Urinary bladder (tissue), 4 donors: ENCODE results near the gene PRKD2. TPM values are rescaled to one million over a fixed set of nuclear protein-coding genes. Genes with fewer than 3 reads are reported as not detected.
"Not testable (repeated sequence)": the region's sequence is repeated elsewhere in the genome, so short reads cannot be mapped to it uniquely, and the experiment has no call there.

Experiments used
- DNase-seq: peaks from one replicate; pipeline ENCODE4 v3.0.0-alpha.2; 2015; ENCODE audit errors: extremely low spot score
- H3K27ac ChIP-seq: one replicate; pipeline ENCODE4 v1.5.1; 2013; ENCODE audit warnings: low read depth, mild to moderate bottlenecking, moderate library complexity
- H3K36me3 ChIP-seq: one replicate; pipeline ENCODE4 v1.6.1; 2013; ENCODE audit warnings: mild to moderate bottlenecking, moderate library complexity; ENCODE audit not compliant: insufficient read depth
- H3K4me1 ChIP-seq: one replicate; pipeline ENCODE4 v1.6.1; 2013; ENCODE audit warnings: mild to moderate bottlenecking, moderate library complexity; ENCODE audit not compliant: insufficient read depth
- H3K4me3 ChIP-seq: one replicate; pipeline ENCODE4 v1.5.1; 2013; ENCODE audit warnings: low read depth, low read length
- whole genome bisulfite sequencing: extraction: QIAGEN DNeasy Blood & Tissue Kit; methylation state at CpG from one replicate; pipeline ENCODE4 v1.1.7; 2013; 5-methylcytosine and 5-hydroxymethylcytosine counted together
- polyA plus RNA-seq: library from polyadenylated mRNA; stranded (reverse); fragments of 200-250 nt; gene quantifications from one replicate; pipeline ENCODE4 v1.2.3, GENCODE V29; 2013
- total RNA-seq: library from RNA; depleted of rRNA; stranded (reverse); fragments of >200 nt; gene quantifications from one replicate; pipeline ENCODE4 v1.2.3, GENCODE V29; 2014
- donor health status: healthy with polysubstance abuse.
- donor health status: healthy.

Gene PRKD2
- total RNA-seq (12.1 TPM), polyA plus RNA-seq (29.9 TPM)

- peak within 1 kb of the TSS; percentile 82 for H3K4me3 ChIP-seq
- H3K27ac ChIP-seq, result peak within 1 kb of the TSS; percentile 85
- H3K4me1 ChIP-seq, result no peaks in the 10 kb centered on the region
- WGBS, result 1% methylated on average over 52 of the region's 52 CpGs
- DNase-seq, result peak; percentile 56
- peaks cover 5% of the 10 kb centered on the region for H3K36me3 ChIP-seq
Measured at GRCh38 chr19:46717034-46717715, at the start of gene PRKD2. Gene PRKD2, minus strand, starts transcription at chr19:46717114. Its CDS starts 744 bp downstream, at chr19:46716370.

GRCh38 chr19:46764817-46765291, 47.9 kb upstream of the PRKD2 start:
- no peak overlapping the region for H3K4me3 ChIP-seq
- no peaks in the 10 kb centered on the region for H3K36me3 ChIP-seq
- WGBS, result 75% methylated on average over 11 of the region's 11 CpGs
- peak overlapping the region; percentile 77 for H3K27ac ChIP-seq
- no peaks in the 10 kb centered on the region for H3K4me1 ChIP-seq
- no peak for DNase-seq

- Histone ChIP-seq H3K36me3 (no peaks in the 10 kb centered on the region), H3K27ac (no peak overlapping the region), H3K4me3 (no peak overlapping the region), H3K4me1 (no peaks in the 10 kb centered on the region)
- 69% methylated on average over 6 of the region's 6 CpGs for WGBS
- DNase-seq, result no peak
Measured at GRCh38 chr19:46762245-46762890, 45.5 kb upstream of the PRKD2 start.

- no peak for DNase-seq
Measured at GRCh38 chr19:46761418-46761831, 44.5 kb upstream of the PRKD2 start.

GRCh38 chr19:46760897-46761296, 44.0 kb upstream of the PRKD2 start:
- not testable (repeated sequence) for H3K36me3 ChIP-seq, H3K4me1 ChIP-seq, H3K27ac ChIP-seq, H3K4me3 ChIP-seq, DNase-seq
- WGBS, result 70% methylated on average over 4 of the region's 4 CpGs

More at GRCh38 chr19:46761418-46761831, 44.5 kb upstream of the PRKD2 start:
- Histone ChIP-seq H3K27ac (peak overlapping the region; percentile 3), H3K4me3 (no peak overlapping the region), H3K36me3 (no peaks in the 10 kb centered on the region), H3K4me1 (no peaks in the 10 kb centered on the region)
- WGBS, result 35% methylated on average over 5 of the region's 5 CpGs

GRCh38 chr19:46760363-46760762, 43.4 kb upstream of the PRKD2 start:
- DNase-seq, result no peak

GRCh38 chr19:46759817-46760333, 43.0 kb upstream of the PRKD2 start:
- Histone ChIP-seq H3K4me1 (no peaks in the 10 kb centered on the region), H3K27ac (no peak overlapping the region), H3K36me3 (no peaks in the 10 kb centered on the region), H3K4me3 (no peak overlapping the region)
- whole genome bisulfite sequencing, result 35% methylated on average over 7 of the region's 7 CpGs
- no peak for DNase-seq

More at GRCh38 chr19:46760363-46760762, 43.4 kb upstream of the PRKD2 start:
- 76% methylated on average over 5 of the region's 5 CpGs for WGBS
- no peak overlapping the region for H3K4me3 ChIP-seq
- no peaks in the 10 kb centered on the region for H3K4me1 ChIP-seq
- no peaks in the 10 kb centered on the region for H3K36me3 ChIP-seq
- no peak overlapping the region for H3K27ac ChIP-seq

GRCh38 chr19:46759206-46759605, 42.3 kb upstream of the PRKD2 start:
- Histone ChIP-seq H3K4me3 (no peak overlapping the region), H3K36me3 (no peaks in the 10 kb centered on the region), H3K27ac (no peak overlapping the region), H3K4me1 (no peaks in the 10 kb centered on the region)
- WGBS, result 78% methylated on average over 6 of the region's 6 CpGs
- DNase-seq, result no peak

- Histone ChIP-seq H3K4me3 (no peak overlapping the region), H3K36me3 (no peaks in the 10 kb centered on the region), H3K27ac (no peak overlapping the region), H3K4me1 (no peaks in the 10 kb centered on the region)
- no peak for DNase-seq
- 82% methylated on average over 30 of the region's 30 CpGs for WGBS
Measured at GRCh38 chr19:46756544-46756888, 39.6 kb upstream of the PRKD2 start.

GRCh38 chr19:46755853-46756543, 39.1 kb upstream of the PRKD2 start:
- DNase-seq, result no peak
- no peaks in the 10 kb centered on the region for H3K4me1 ChIP-seq
- H3K4me3 ChIP-seq, result no peak overlapping the region
- no peak overlapping the region for H3K27ac ChIP-seq
- 90% methylated on average over 86 of the region's 86 CpGs for WGBS
- no peaks in the 10 kb centered on the region for H3K36me3 ChIP-seq

GRCh38 chr19:46755077-46755852, 38.4 kb upstream of the PRKD2 start:
- 82% methylated on average over 39 of the region's 39 CpGs for WGBS
- Histone ChIP-seq H3K4me3 (no peak overlapping the region), H3K36me3 (no peaks in the 10 kb centered on the region), H3K27ac (no peak overlapping the region), H3K4me1 (no peaks in the 10 kb centered on the region)
- no peak for DNase-seq

- H3K36me3 ChIP-seq, result no peaks in the 10 kb centered on the region
Measured at GRCh38 chr19:46753420-46754155, 36.7 kb upstream of the PRKD2 start.

More at GRCh38 chr19:46753420-46754155, 36.7 kb upstream of the PRKD2 start:
- H3K4me1 ChIP-seq, result no peaks in the 10 kb centered on the region
- H3K4me3 ChIP-seq, result no peak overlapping the region
- WGBS, result 31% methylated on average over 4 of the region's 4 CpGs
- no peak for DNase-seq
- no peak overlapping the region for H3K27ac ChIP-seq
